ENCODE data around the gene KRTAP5-3.
"Not testable (repeated sequence)": the region's sequence is repeated elsewhere in the genome, so short reads cannot be mapped to it uniquely, and the experiment has no call there.

Gene KRTAP5-3

DNA sequence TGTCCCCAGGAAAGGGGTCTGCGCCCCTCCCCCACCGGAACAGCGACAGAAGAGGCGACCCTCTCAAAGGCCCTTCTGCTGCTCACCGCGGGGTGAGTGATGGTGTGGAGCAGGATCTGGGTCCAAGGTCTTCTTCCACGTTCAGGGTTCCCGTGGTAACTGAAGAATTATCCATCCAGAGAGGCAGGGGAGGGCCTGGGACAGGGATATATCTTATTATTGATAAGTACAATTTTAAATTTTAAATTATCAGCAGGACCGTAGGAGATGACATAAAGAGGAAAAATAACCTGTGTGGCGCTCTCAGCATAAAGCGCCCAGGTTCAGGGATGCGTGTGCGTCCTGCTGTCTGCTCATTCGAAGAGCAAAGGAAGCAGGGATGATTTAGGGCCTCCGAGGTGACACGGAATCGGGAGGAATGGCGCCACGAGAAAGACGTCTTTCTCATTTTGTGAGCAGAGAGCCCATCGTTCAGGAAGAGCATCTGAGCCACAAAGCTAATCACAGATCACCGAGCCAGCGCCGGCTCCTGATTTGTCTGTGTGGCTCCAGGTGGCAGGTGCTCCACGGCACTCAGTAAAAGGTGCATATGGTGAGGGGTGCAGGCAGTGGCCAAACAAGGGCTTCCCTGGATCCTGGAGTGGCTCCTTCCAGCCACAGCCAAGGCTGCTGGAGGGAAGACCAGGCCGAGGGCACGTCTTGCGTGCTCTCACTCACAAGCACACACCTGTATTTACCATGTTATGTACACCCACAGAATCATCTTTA is 40.6 kb upstream of the KRTAP5-3 start:
- DNase-seq (ENCODE audit: low spot score), result no peak
- TF ChIP-seq, protein P1, sequence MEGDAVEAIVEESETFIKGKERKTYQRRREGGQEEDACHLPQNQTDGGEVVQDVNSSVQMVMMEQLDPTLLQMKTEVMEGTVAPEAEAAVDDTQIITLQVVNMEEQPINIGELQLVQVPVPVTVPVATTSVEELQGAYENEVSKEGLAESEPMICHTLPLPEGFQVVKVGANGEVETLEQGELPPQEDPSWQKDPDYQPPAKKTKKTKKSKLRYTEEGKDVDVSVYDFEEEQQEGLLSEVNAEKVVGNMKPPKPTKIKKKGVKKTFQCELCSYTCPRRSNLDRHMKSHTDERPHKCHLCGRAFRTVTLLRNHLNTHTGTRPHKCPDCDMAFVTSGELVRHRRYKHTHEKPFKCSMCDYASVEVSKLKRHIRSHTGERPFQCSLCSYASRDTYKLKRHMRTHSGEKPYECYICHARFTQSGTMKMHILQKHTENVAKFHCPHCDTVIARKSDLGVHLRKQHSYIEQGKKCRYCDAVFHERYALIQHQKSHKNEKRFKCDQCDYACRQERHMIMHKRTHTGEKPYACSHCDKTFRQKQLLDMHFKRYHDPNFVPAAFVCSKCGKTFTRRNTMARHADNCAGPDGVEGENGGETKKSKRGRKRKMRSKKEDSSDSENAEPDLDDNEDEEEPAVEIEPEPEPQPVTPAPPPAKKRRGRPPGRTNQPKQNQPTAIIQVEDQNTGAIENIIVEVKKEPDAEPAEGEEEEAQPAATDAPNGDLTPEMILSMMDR (IDR thresholded peaks at IDR 0.05; ENCODE audit: extremely low read depth, missing control alignments), result no peak

DNA sequence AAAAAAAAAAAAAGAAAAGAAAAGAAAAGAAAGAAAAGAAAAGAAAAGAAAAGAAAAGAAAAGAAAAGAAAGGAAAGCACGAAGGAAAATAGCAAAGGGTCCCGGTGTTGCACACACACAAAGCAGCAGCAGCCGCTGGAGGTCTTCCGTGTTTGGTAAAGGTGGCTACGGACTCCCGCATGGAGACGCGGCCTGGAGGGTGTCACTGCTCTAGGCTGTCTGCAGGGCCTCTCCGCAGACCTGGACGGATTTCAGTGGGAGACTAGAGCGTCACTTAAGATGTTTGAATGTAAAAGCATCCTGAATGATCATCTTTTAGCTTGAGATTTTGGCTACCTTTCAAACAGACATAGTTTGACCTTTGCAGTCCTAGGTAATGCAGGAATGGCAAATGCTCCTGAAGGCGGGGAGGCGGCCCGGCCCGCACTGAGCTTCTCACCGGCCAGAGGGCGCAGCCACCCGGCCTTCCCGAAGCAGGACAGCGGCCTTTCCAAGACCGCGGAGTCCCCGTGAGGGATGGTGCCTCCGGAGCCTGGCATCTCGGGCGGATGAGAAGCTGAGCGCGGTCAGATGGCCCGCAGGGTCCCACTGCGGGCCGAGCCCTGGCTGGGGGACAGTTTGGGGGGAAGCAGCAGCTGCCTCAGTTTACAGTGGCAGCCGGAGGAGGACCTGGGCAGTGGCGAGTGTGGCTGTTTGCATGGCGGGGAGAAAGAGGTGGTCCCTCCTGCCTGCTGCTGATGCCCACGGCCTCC is 39.8 kb upstream of the KRTAP5-3 start:
- TF ChIP-seq, protein P1 (IDR thresholded peaks at IDR 0.05; ENCODE audit: extremely low read depth, missing control alignments), result no peak
- no peak for DNase-seq (ENCODE audit: low spot score)

DNA sequence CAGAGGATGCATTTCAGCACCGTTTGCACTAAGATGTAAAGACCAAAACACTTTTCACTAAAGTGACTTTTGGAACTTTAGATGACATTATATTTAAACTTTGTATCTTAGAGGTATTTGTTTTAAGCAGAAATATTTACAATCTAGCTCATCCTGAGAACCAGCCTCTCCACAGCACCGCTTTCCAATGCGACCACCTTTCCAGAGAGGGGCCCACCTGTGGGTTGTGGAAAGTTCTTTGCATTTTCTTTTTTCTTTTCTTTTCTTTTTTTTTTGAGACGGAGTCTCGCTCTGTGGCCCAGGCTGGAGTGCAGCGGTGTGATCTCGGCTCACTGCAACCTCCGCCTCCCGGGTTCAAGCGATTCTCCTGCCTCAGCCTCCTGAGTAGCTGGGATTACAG is 38.3 kb upstream of the KRTAP5-3 start:
- not testable (repeated sequence) for DNase-seq (ENCODE audit: low spot score)

DNA sequence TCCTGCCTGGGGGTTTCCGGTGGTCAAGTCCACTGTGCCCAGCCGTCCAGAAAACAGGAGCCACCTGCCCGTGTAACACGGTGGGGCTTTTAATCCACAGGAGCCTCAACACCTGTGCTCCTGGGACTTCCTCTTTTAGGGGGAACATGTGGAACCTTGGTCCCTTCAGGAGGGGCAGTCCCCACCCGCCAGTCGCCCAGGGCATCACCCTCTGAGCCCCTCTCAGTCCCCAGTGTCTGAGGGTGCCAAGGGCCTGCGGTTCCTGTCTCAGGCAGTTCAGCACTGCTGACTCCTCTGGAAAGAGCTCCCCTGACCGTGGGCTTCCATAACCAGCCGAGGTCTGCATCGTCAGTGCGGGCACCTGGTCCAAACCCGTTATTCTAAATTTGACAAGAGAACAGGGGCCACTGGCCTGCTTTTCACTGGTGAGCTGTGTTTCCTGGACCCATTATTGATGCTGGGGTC is 37.1 kb upstream of the KRTAP5-3 start:
- no peak for DNase-seq (ENCODE audit: low spot score)
- TF ChIP-seq, protein P1 (IDR thresholded peaks at IDR 0.05; ENCODE audit: extremely low read depth, missing control alignments), result no peak

DNA sequence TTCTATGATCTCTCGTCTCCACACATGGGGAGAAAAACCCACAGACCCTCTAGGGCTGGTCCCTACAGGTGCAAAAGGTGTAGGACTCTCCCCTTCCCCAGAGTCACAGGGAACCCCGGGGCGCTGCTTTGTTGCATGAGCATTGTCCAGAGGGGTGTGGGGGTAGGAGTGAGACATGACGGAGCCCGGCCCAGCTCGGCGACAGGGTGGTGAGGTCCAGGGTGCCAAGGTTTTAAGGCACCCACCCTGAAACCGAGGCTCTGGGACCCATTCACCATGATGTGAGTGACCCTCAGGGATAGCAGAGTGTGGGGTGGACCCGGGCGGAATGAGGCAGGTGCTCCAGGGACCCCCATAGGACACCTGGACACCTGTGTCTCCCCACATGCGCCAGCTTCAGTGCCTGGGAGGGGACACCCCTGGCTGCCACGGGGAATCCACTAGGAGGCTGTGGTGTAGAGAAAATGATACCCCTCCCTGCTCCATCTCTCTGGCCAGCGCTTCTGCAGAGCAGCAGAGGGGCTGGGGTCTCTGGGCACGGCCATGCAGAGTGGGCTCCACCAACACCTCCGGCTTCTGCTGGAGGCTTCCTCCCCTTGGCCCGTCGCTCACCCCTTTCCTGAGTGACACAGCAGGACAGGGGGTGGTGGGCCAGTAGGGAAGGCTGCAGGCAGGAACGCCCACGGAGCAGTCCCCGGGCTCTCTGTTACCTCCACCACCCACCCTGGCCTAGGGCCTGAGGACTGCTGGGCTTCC is 36.5 kb upstream of the KRTAP5-3 start:
- TF ChIP-seq, protein P1 (IDR thresholded peaks at IDR 0.05; ENCODE audit: extremely low read depth, missing control alignments), result no peak
- DNase-seq (ENCODE audit: low spot score), result no peak

DNA sequence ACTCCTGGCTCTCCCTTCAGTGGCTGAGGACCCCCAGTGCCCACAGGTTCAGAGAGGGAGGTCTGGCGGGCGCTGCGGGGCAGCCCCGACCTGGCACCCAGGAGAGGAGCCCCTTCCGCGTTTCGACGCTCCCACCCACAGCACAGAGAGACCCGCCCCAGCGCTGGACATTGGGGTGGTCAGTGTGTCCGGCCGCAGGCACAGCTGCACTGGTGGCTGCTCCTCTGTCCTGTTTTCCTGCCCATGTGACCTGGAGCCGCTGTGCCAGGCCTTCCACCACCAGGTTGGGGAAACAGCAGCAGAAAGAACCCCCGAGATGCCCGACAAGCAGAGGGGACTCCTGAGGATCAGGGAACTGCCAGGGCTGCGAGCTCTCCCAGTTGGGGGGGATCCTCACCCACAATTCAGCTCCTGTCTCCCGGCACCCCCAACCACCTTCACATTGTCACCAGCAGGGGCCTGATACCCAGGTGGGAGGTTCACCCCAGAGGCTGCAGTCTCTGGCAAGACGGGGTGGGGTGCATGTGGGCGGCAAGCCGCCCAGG is 35.0 kb upstream of the KRTAP5-3 start:
- TF ChIP-seq, protein P1 (IDR thresholded peaks at IDR 0.05; ENCODE audit: extremely low read depth, missing control alignments), result no peak
- no peak for DNase-seq (ENCODE audit: low spot score)

DNA sequence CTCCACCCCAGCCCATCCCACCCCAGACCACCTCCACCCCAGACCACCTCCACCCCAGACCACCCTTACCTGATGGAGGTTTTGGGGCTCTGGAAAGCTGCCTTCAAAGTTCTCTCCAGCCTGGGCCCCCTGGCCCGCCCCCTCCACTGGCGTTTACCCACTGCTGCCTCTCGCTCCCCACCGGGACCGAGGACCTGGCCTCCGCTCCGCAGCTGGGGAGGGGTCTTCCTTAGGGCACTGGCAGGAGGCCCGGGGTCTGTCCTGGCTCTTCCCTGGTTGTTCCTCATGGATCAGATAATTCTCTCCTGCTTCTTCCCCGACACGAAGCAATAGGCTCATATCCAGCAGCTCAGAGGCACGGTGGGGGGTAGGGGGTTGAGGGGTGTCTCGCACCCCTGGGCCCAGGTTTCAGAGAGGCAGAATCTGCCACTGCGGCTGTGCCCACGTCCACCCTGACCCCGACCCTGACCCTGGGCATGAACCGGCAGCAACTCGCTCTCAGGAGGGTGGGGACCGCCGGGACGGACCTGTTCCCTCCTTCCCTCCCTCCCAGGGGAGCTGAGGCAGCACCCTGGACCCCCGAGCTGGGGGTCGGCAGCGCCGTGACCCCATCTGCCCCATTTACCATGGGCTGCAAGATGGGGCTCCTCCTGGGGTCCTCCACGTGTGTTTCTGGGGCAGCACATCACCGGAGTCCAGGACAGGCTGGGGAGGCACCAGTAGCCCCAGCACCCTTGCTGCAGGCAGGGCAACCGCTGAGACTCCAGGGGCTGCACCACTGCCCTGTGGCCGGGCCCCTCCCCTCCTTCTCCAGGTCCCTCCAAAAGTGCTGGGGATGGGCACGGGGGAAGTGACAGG is 34.3 kb upstream of the KRTAP5-3 start:
- DNase-seq (ENCODE audit: low spot score), result no peak
- TF ChIP-seq, protein P1 (IDR thresholded peaks at IDR 0.05; ENCODE audit: extremely low read depth, missing control alignments), result no peak

Measured in GM20000 (cell line).